ENCODE results near the gene ARPP21.

The ARPP21 gene

GRCh38 chr3:35597490-35597889 is 41.8 kb upstream of the ARPP21 start (continued):
- no peak for TF ChIP-seq ZNF518A (tag by site-specific recombination; conservative IDR thresholded peaks at IDR 0.05; ENCODE audit: low read depth)

- TF ChIP-seq ZNF121 (tag by site-specific recombination; IDR thresholded peaks at IDR 0.05) (no peak), ZNF133 (tag by site-specific recombination; IDR thresholded peaks at IDR 0.05) (no peak), ZNF24 (tag by site-specific recombination; IDR thresholded peaks at IDR 0.05) (no peak), ZNF792 (tag by site-specific recombination; IDR thresholded peaks at IDR 0.05) (no peak), ZBTB11 (tag by site-specific recombination; conservative IDR thresholded peaks at IDR 0.05; ENCODE audit: low read depth) (no peak), ZSCAN30 (tag by site-specific recombination; IDR thresholded peaks at IDR 0.05) (no peak)
- no peaks in the 10 kb centered on the region for H3K9me3 ChIP-seq (ENCODE audit: control insufficient read depth, insufficient read depth, low read depth, low read length)
- no peaks in the 10 kb centered on the region for H3K4me1 ChIP-seq (ENCODE audit: control insufficient read depth, insufficient read depth, low read length)
- H3K4me3 ChIP-seq (ENCODE audit: low read depth, low read length): no peak overlapping the region
- CTCF ChIA-PET: no interaction called here
- H3K27ac ChIP-seq (ENCODE audit: extremely low read depth, low read depth, low read length): no peak overlapping the region
- no peaks in the 10 kb centered on the region for H3K36me3 ChIP-seq (ENCODE audit: control insufficient read depth in 2 of 2, insufficient read depth in 1 of 2, low read length in 2 of 2)
- POLR2A ChIA-PET: no interaction called here
Measured at GRCh38 chr3:35598804-35599203, 40.5 kb upstream of the ARPP21 start.

DNA sequence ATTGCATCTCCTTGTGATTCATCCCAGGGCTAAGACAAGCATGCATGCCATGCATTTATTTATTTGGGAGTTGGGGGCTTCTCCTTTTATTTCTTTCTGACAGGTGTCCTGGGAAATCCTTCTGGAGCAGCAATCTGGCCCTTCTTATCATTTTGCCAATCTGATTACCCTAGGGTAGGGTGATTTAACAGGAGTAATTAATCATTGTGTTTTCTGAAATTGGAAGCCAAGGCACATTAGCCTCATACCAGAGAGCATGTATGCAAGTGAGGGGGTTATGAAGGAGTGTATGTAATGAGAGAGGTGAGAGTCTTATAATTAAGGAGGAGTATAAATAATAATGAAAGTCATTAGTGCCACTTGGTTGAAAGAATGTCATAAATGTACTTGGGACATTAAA is 37.4 kb upstream of the ARPP21 start:
- no peaks in the 10 kb centered on the region for H3K36me3 ChIP-seq (ENCODE audit: control insufficient read depth in 2 of 2, insufficient read depth in 1 of 2, low read length in 2 of 2)
- ChIA-PET CTCF (no interaction called here), POLR2A (no interaction called here)
- H3K4me1 ChIP-seq (ENCODE audit: control insufficient read depth, insufficient read depth, low read length): no peaks in the 10 kb centered on the region
- no peak overlapping the region for H3K27ac ChIP-seq (ENCODE audit: extremely low read depth, low read depth, low read length)
- H3K4me3 ChIP-seq (ENCODE audit: low read depth, low read length): no peak overlapping the region
- H3K9me3 ChIP-seq (ENCODE audit: control insufficient read depth, insufficient read depth, low read depth, low read length): no peaks in the 10 kb centered on the region
- no peak for TF ChIP-seq ZNF335 (tag by site-specific recombination; conservative IDR thresholded peaks at IDR 0.05)
- no peak for TF ChIP-seq ZNF529 (tag by site-specific recombination; IDR thresholded peaks at IDR 0.05; ENCODE audit: insufficient replicate concordance)
- TF ChIP-seq ZNF146 (tag by site-specific recombination; IDR thresholded peaks at IDR 0.05): no peak
- TF ChIP-seq ZNF350 (tag by site-specific recombination; IDR thresholded peaks at IDR 0.05): no peak
- no peak for TF ChIP-seq ZNF121 (tag by site-specific recombination; IDR thresholded peaks at IDR 0.05)
- TF ChIP-seq ZBTB44 (tag by site-specific recombination; IDR thresholded peaks at IDR 0.05): no peak
- TF ChIP-seq ZNF555 (tag by site-specific recombination; conservative IDR thresholded peaks at IDR 0.05): no peak
- TF ChIP-seq TCF7L2 (IDR thresholded peaks at IDR 0.05; ENCODE audit: borderline replicate concordance, low read depth, low read length): no peak
- TF ChIP-seq, protein P1, sequence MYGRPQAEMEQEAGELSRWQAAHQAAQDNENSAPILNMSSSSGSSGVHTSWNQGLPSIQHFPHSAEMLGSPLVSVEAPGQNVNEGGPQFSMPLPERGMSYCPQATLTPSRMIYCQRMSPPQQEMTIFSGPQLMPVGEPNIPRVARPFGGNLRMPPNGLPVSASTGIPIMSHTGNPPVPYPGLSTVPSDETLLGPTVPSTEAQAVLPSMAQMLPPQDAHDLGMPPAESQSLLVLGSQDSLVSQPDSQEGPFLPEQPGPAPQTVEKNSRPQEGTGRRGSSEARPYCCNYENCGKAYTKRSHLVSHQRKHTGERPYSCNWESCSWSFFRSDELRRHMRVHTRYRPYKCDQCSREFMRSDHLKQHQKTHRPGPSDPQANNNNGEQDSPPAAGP (tag by site-specific recombination; IDR thresholded peaks at IDR 0.05): no peak
- TF ChIP-seq ZNF558 (tag by site-specific recombination; IDR thresholded peaks at IDR 0.05): no peak
- no peak for TF ChIP-seq IKZF3 (tag by site-specific recombination; IDR thresholded peaks at IDR 0.05)
- TF ChIP-seq ZNF610 (tag by site-specific recombination; IDR thresholded peaks at IDR 0.05; ENCODE audit: borderline replicate concordance): no peak
- TF ChIP-seq ZBTB21 (tag by site-specific recombination; IDR thresholded peaks at IDR 0.05): no peak
- TF ChIP-seq ZBTB48 (tag by site-specific recombination; IDR thresholded peaks at IDR 0.05): no peak
- TF ChIP-seq ZNF76 (tag by site-specific recombination; IDR thresholded peaks at IDR 0.05; ENCODE audit: borderline replicate concordance, low read depth): no peak
- TF ChIP-seq ZNF561 (tag by site-specific recombination; IDR thresholded peaks at IDR 0.05; ENCODE audit: borderline replicate concordance): no peak
